Occipital lobe (tissue), 2 donors: Measurements from ENCODE around the gene JMJD1C. TPM values are rescaled to one million over a fixed set of nuclear protein-coding genes. Genes with fewer than 3 reads are reported as not detected.
"Not testable (repeated sequence)": the region's sequence is repeated elsewhere in the genome, so short reads cannot be mapped to it uniquely, and the experiment has no call there.

Experiments
- DNase-seq: peaks from one replicate; lab custom pipeline; 2025; lab: John Stamatoyannopoulos, UW
- total RNA-seq: library from RNA; depleted of rRNA; stranded (reverse); fragments of >200 nt; gene quantifications from one replicate; pipeline ENCODE4 v1.2.3, GENCODE V29; 2014

JMJD1C gene
- total RNA-seq, 1 donor from 2014 or later = 355 TPM

DNA sequence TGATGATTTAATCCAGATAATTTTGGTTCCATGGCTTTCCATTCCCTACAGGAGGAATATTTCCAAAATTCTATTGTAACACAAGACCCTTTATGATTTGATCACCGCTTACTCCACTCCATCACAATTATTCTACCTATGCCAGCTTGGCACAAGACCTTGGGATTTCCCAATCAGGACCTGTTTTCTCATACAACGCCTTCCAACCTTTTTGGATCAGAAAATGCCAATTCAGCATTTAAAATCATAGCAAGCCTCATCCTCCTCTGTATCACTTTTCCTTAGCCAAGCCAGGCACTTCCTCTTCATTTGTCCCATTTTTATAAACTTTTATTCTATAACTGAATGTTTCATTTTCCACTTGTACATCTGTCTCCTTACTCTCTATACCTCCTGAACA is 100.9 kb downstream of the JMJD1C start:
- DNase-seq = no peak

DNA sequence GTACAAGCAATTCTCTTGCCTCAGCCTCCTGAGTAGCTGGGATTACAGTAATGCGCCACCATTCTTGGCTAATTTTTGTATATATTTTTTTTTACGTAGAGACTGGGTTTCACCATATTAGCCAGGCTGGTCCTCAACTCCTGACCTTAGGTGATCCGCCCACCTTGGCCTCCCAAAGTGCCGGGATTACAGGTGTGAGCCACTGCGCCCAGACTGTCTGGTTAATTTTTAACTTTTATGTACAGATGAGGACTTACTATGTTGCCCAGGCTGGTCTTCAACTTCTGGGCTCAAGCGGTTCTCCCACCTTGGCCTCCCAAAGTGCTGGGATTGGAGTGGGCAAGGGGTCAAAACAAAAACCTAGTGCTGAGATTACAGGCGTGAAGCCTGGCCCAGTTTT is 101.8 kb downstream of the JMJD1C start:
- no peak for DNase-seq

GRCh38 chr10:63355682-63356081 is 110.1 kb downstream of the JMJD1C start:
- no peak for DNase-seq

GRCh38 chr10:63352976-63353375 is 112.8 kb downstream of the JMJD1C start:
- no peak for DNase-seq

DNA sequence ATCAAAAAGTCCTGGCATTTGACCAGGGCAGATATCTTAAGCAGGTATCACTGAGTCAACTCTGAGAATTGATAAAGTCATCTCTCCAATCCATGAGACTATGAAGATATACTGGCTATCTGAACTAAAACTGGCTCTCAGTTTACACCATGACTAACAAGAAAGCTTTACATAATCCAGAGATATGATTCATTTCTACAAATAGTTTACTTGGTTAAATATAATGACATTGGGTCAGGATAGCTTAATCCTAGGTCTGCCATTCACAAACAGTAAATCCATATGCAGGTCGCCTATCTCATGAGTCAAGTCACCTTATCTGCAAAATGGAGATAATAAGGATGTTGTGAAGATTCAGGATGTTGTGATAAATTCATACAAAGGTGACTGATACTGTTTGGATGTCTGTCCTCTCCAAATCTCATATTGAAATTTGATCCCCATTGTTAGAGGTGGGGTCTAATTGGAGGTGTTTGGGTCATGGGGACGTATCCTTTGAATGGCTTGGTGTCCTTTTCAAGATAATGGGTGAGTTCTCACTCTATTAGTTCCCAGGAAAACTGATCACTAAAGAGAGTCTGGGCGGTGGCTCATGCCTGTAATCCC is 117.4 kb downstream of the JMJD1C start:
- DNase-seq = no peak

DNA sequence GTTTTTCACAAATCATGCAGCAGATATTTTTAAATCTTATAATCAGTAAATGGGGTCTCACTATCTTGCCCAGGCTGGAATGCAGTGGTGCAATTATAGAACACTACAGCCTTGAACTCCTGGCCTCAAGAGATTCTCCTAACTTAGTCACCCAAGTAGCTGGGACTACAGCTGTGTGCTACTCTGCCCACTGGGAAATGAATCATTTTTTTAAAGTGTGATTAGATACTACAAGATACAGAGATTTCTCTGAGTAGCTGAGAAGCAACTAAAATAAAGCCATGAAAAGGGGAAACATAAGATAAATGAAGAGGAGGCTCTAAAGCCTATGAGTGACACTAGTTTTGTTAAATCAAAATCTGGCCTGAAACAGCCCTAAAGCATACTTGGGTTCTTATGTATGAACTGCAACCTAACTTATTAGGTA is 119.7 kb downstream of the JMJD1C start:
- no peak for DNase-seq

DNA sequence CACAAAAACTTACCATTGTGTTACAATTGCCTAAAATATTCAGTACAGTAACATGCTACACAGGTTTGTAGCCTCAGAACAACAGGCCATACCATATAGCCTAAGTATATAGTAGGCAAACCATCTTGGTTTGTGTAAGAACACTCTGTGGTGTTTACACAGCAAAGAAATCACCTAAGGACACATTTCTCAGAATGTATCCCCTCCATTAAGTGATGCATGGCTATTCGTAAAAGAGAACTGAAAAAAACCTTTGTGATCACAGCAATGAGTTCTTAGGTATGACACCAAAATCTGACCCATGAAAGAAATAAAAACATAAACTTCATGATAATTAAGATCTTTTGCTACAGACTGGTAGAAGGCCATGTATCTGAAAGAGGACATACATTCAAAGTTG is 121.5 kb downstream of the JMJD1C start:
- DNase-seq = no peak

- no peak for DNase-seq
These were observed 122.3 kb downstream of the JMJD1C start for GRCh38 chr10:63343476-63343875.

- DNase-seq = not testable (repeated sequence)
These were observed 126.1 kb downstream of the JMJD1C start for GRCh38 chr10:63339640-63340039.

DNA sequence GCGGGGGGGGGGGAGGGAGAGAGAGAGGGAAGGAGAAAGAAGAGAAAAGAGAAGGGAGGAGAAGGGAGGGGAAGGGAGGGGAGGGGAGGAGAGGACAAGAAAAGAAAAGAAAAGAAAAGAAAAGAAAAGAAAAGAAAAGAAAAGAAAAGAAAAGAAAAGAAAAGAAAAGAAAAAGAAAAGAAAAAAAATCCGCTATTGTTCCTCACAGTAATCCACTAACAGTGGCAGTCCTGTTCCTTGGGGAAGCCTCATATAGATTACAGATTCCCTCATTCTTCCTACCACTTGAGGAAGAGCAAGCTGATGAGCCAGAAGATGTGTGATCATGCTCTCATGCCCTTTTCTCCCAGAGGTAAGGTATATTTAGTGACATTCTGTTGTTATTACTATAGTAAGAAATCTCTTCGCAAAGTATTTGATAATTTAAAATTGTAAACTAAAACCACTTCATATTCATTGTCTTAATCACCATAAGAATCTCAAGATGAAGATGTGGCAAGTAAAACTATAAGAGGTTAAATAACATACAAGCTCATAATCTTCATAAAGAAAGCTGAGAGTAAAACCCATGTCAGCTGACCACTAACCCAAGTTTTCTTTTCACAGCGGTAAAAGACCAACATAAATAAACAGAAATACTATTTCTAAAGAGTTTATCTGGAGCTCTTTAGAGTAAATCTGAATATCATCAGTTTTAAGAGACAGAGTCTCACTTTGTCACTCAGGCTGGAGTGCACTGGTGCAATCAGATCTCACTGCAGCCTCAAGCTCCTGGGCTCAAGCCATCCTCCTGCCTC is 128.1 kb downstream of the JMJD1C start:
- DNase-seq = no peak

- DNase-seq = no peak
These were observed 134.2 kb downstream of the JMJD1C start for GRCh38 chr10:63331586-63331985.

DNA sequence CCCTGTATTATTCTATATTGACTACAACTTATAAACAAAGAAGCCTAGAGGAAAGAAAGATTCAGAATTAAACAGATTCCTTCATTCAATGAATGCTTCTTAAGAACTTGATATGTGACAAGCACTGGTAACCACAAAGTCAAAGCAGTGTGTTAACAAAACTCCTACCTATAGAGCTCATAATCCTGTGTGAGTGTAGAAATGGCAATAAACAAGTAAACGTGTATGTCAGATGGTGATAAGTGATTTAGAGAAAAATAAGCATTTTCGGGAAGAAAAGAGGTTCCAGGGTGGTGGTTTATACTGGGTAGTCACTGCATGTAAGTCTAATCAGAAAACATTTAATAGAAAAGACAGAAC is 141.3 kb downstream of the JMJD1C start:
- DNase-seq = no peak

- no peak for DNase-seq
These were observed 141.9 kb downstream of the JMJD1C start for GRCh38 chr10:63323701-63324494.

- DNase-seq = no peak
These were observed 145.1 kb downstream of the JMJD1C start for GRCh38 chr10:63320683-63321082.

- DNase-seq = no peak
These were observed 146.5 kb downstream of the JMJD1C start for GRCh38 chr10:63319231-63319630.

GRCh38 chr10:63318491-63318890 is 147.3 kb downstream of the JMJD1C start:
- no peak for DNase-seq

DNA sequence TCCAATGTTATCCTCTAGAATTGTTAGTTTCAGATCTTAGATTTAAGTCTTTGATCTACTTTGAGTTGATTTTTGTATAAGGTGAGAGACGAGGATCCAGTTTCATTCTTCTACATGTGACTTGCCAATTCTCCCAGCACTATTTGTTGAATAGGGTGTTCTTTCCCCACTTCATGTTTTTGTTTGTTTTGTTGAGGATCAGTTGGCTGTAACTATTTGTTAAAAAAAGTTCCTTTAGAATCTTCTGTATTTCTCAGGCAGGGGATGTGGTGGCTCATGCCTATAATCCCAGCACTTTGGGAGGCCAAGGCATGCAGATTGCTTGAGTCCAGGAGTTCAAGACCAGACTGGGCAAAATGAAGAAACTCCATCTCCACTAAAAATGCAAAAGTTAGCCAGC is 151.8 kb downstream of the JMJD1C start:
- no peak for DNase-seq

DNA sequence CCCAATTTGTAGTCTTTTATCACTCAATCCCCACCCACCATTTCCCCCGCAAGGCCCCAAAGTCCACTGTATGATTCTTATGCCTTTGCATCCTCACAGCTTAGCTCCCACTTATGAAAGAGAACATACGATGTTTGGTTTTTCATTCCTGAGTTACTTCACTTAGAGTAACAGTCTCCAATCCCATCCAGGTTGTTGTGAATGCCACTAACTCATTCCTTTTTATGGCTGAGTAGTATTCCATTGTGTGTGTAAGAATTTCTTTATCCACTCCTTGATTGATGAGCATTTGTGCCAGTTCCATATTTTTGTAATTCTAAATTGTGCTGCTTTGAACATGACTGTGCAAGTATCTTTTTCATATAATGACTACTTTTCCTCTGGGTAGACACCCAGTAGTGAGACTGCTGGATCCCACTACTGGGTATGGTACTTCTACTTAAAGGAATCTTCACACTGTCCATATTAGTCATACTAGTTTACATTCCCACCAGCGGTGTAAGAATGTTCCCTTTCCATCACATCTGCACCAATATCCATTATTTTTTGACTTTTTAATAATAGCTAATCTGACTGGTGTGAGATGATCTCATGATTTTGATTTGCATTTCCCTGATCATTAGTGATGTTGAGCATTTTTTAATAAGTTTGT is 152.6 kb downstream of the JMJD1C start:
- no peak for DNase-seq

DNA sequence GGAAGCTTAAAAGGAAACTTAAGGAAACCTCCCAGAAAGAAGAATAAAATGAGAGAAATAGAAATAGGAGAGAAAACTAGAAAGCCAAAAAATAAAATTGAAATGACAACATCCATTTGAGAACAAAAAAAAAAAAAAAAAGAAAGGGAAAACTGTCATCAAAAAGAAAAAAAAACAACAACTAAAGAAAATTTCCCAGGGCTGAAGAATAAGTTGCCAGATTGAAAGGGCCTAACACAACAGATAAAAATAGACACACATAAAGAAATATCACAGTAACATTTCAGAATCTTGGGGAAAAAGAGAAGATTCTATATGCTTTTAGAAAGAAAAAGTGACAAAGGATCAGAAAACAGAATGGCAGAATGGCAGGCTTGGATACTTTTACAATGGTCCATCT is 157.1 kb downstream of the JMJD1C start:
- DNase-seq = no peak

DNA sequence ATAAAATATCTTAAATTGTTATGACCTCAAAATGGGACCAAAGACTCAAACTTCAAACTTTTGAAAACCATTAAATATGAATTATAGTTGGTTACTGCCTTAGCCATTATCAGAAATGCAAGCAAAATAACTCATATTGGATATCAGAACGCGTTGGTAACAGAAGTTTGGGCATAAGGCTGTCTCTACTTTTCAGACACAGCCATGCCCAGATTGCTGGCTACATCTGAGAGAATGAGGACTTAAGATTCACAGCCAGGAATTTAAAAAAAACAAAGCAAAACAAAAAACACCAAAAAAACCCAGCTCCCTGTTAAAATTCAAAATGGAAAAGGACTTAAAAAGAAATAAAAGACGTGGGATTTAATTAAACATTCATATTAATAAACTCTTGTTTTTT is 161.6 kb downstream of the JMJD1C start:
- no peak for DNase-seq

DNA sequence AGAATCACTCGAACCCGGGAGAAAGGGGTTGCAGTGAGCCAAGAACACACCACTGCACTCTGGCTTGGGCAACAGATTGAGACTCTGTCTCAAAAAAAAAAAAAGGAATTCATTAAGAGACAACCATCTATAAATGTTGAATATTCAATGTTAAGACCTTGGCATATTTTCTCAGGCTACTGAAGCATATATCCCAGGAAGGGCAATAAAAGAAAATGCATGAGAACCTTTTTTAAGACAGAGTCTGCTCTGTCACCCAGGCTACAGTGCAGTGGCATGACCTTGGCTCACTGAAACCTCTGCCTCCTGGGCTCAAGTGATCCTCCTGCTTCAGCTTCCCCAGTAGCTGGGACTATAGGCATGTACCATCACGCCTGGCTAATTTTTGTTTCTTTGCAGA is 165.0 kb downstream of the JMJD1C start:
- DNase-seq = no peak

DNA sequence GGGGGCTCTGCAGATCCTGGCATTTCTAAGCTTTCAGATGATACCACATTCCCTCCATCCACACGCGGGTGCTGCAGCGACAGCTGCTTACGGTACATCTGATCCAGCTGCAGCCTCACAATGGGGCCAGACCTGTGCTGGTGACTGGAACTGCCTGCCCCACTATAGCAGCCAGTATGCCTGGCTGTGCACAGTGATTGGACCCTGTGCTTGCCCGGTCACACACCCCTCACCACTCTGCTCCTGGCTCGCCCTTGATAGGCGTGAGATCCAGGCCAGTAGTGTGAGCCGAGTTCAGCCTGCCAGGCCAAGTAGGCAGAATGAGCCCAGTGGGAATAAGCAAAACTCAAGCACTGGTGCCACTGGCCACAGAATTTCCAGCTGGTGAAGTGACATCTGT is 167.8 kb downstream of the JMJD1C start:
- no peak for DNase-seq
